Loucy (cell line): ENCODE results near the gene FCHSD2.

Experiments used
- H2AFZ ChIP-seq: fragments of 200-600 bp; sonication (generic); 2 replicates; pipeline ENCODE4 v1.6.0; 2016; ENCODE audit warnings: antibody characterized with exemption, mild to moderate bottlenecking, low read length, moderate library complexity
- H3F3A ChIP-seq: fragments of 200-600 bp; 2 replicates; pipeline ENCODE4 v1.6.0; 2016; ENCODE audit warnings: antibody characterized with exemption, low read depth, mild to moderate bottlenecking
- H3K27me3 ChIP-seq: fragments of 200-600 bp; sonication (generic); 2 replicates; pipeline ENCODE4 v1.6.1; 2014; ENCODE audit warnings: low read length, mild to moderate bottlenecking; ENCODE audit not compliant: insufficient read depth, poor library complexity, severe bottlenecking
- H3K36me3 ChIP-seq: fragments of 200-600 bp; sonication (generic); 2 replicates; pipeline ENCODE4 v1.6.1; 2016; ENCODE audit warnings: low read length; ENCODE audit not compliant: insufficient read depth
- H3K4me1 ChIP-seq: fragments of 200-600 bp; sonication (generic); 2 replicates; pipeline ENCODE4 v1.5.1; 2014; ENCODE audit warnings: low read length, mild to moderate bottlenecking; ENCODE audit not compliant: insufficient read depth, poor library complexity, severe bottlenecking
- H3K4me2 ChIP-seq: fragments of 200-600 bp; sonication (generic); 2 replicates; pipeline ENCODE4 v1.6.0; 2014; ENCODE audit warnings: antibody characterized with exemption, low read length, low read depth, mild to moderate bottlenecking; ENCODE audit not compliant: poor library complexity, severe bottlenecking
- H3K4me3 ChIP-seq: fragments of 200-600 bp; sonication (generic); 2 replicates; pipeline ENCODE4 v1.5.1; 2014; ENCODE audit warnings: low read length, mild to moderate bottlenecking, mixed read lengths; ENCODE audit not compliant: poor library complexity, severe bottlenecking
- H3K79me2 ChIP-seq: fragments of 200-600 bp; sonication (generic); 2 replicates; pipeline ENCODE4 v1.6.1; 2014; ENCODE audit warnings: low read length; ENCODE audit not compliant: insufficient read depth
- H3K9ac ChIP-seq: fragments of 200-600 bp; sonication (generic); 2 replicates; pipeline ENCODE4 v1.6.0; 2014; ENCODE audit warnings: mild to moderate bottlenecking, low read depth, low read length, moderate library complexity; ENCODE audit not compliant: poor library complexity, severe bottlenecking
- H3K9me2 ChIP-seq: fragments of 200-600 bp; sonication (generic); replicated peaks from 2 replicates; pipeline ENCODE4 v1.6.1; 2016; ENCODE audit warnings: low read depth, low read length, mixed read lengths
- H3K9me3 ChIP-seq: fragments of 200-600 bp; sonication (generic); 2 replicates; pipeline ENCODE4 v1.6.1; 2014; ENCODE audit warnings: mild to moderate bottlenecking, antibody characterized with exemption, low read length, low read depth; ENCODE audit not compliant: insufficient read depth
- H4K20me1 ChIP-seq: fragments of 200-600 bp; sonication (generic); 2 replicates; pipeline ENCODE4 v1.6.0; 2014; ENCODE audit warnings: antibody characterized with exemption, low read length, mild to moderate bottlenecking; ENCODE audit not compliant: insufficient read depth, poor library complexity, severe bottlenecking
- CTCF ChIP-seq: fragments of 200-600 bp; sonication (generic); conservative IDR thresholded peaks from 2 replicates; pipeline ENCODE4 v1.5.1; 2014; ENCODE audit warnings: mild to moderate bottlenecking, antibody characterized with exemption, low read length
- EZH2phosphoT487 ChIP-seq: fragments of 200-600 bp; IDR thresholded peaks from 2 replicates; pipeline ENCODE4 v1.6.1; 2018; ENCODE audit warnings: antibody characterized with exemption, mild to moderate bottlenecking, moderate library complexity, borderline replicate concordance

FCHSD2 gene

GRCh38 chr11:72899238-72899637 lies 242.9 kb downstream of the FCHSD2 start:
- Histone ChIP-seq H3K9ac (no peak overlapping the region), H3K36me3 (peaks cover 71% of the 10 kb centered on the region), H2AFZ (no peak overlapping the region), H3K27me3 (no peaks in the 10 kb centered on the region), H3K4me1 (no peaks in the 10 kb centered on the region), H4K20me1 (no peaks in the 10 kb centered on the region), H3F3A (no peaks in the 10 kb centered on the region), H3K79me2 (no peaks in the 10 kb centered on the region), H3K9me3 (no peaks in the 10 kb centered on the region), H3K4me2 (no peak overlapping the region), H3K4me3 (no peak overlapping the region), H3K9me2 (no peaks in the 10 kb centered on the region)
- TF ChIP-seq CTCF = no peak
- TF ChIP-seq EZH2phosphoT487 = no peak

- H3K79me2 ChIP-seq = no peaks in the 10 kb centered on the region
- H3K27me3 ChIP-seq = no peaks in the 10 kb centered on the region
- H3K9me2 ChIP-seq = no peaks in the 10 kb centered on the region
- no peaks in the 10 kb centered on the region for H4K20me1 ChIP-seq
- no peaks in the 10 kb centered on the region for H3K4me1 ChIP-seq
- no peak overlapping the region for H3K4me3 ChIP-seq
- no peak overlapping the region for H3K4me2 ChIP-seq
- TF ChIP-seq CTCF = no peak
- TF ChIP-seq EZH2phosphoT487 = no peak
- no peaks in the 10 kb centered on the region for H3F3A ChIP-seq
- H3K9ac ChIP-seq = no peak overlapping the region
- H3K9me3 ChIP-seq = no peaks in the 10 kb centered on the region
- H3K36me3 ChIP-seq = peaks cover 73% of the 10 kb centered on the region
- H2AFZ ChIP-seq = no peak overlapping the region
These were observed 244.6 kb downstream of the FCHSD2 start for GRCh38 chr11:72897506-72897905.

GRCh38 chr11:72896431-72896830 lies 245.7 kb downstream of the FCHSD2 start:
- H2AFZ ChIP-seq = no peak overlapping the region
- no peak overlapping the region for H3K4me2 ChIP-seq
- no peaks in the 10 kb centered on the region for H3K4me1 ChIP-seq
- no peak overlapping the region for H3K9ac ChIP-seq
- H3F3A ChIP-seq = no peaks in the 10 kb centered on the region
- no peaks in the 10 kb centered on the region for H3K27me3 ChIP-seq
- H3K9me2 ChIP-seq = no peaks in the 10 kb centered on the region
- peaks cover 71% of the 10 kb centered on the region for H3K36me3 ChIP-seq
- H3K4me3 ChIP-seq = no peak overlapping the region
- H3K79me2 ChIP-seq = no peaks in the 10 kb centered on the region
- no peaks in the 10 kb centered on the region for H3K9me3 ChIP-seq
- no peaks in the 10 kb centered on the region for H4K20me1 ChIP-seq
- TF ChIP-seq EZH2phosphoT487 (no peak), CTCF (no peak)
